Central memory CD8-positive, alpha-beta T cell (primary cell): ENCODE results near the gene GDF9.
"Not testable (repeated sequence)": the region's sequence is repeated elsewhere in the genome, so short reads cannot be mapped to it uniquely, and the experiment has no call there.

Experiments
- ATAC-seq: fragments of 150-1000 bp; cut with Tn5 transposase; replicated peaks from 2 replicates; pipeline ENCODE4 v1.10.0; 2022; ENCODE audit warnings: mild to moderate bottlenecking, moderate FRiP score, moderate number of reproducible peaks; ENCODE audit not compliant: poor library complexity, severe bottlenecking; ENCODE audit errors: extremely low read depth
- DNase-seq, 2 donors: peaks; one replicate each; pipeline ENCODE4 v3.0.0; 2021; ENCODE audit warnings: low spot score in 2 of 2
- H3K27ac Mint-ChIP-seq: one replicate; pipeline ENCODE4 v1.8.0; 2022; ENCODE audit warnings: low read depth, mild to moderate bottlenecking, moderate library complexity, mixed read lengths
- H3K27me3 Mint-ChIP-seq: one replicate; pipeline ENCODE4 v1.8.0; 2022; ENCODE audit warnings: mixed read lengths
- H3K36me3 Mint-ChIP-seq: one replicate; pipeline ENCODE4 v1.8.0; 2022; ENCODE audit warnings: mild to moderate bottlenecking, moderate library complexity, mixed read lengths; ENCODE audit not compliant: insufficient read depth
- H3K4me1 Mint-ChIP-seq: one replicate; pipeline ENCODE4 v1.8.0; 2022; ENCODE audit warnings: mixed read lengths
- H3K4me3 Mint-ChIP-seq: one replicate; pipeline ENCODE4 v1.8.0; 2022; ENCODE audit warnings: mild to moderate bottlenecking, moderate library complexity, mixed read lengths
- H3K9me3 Mint-ChIP-seq: one replicate; pipeline ENCODE4 v1.8.0; 2022; ENCODE audit warnings: mixed read lengths

Gene GDF9

GRCh38 chr5:132867046-132867451, 780 bp upstream of the GDF9 start:
- Mint-ChIP-seq H3K9me3 (no peaks in the 10 kb centered on the region), H3K4me3 (peak overlapping the region; percentile 94), H3K4me1 (peaks cover 26% of the 10 kb centered on the region), H3K36me3 (peaks cover 16% of the 10 kb centered on the region), H3K27ac (peak overlapping the region; percentile 99), H3K27me3 (no peaks in the 10 kb centered on the region)
- ATAC-seq (no peak), DNase-seq (no peak)

- peak; percentile 21 for ATAC-seq
- H3K9me3 Mint-ChIP-seq: no peaks in the 10 kb centered on the region
- peak overlapping the region; percentile 94 for H3K4me3 Mint-ChIP-seq
- no peaks in the 10 kb centered on the region for H3K27me3 Mint-ChIP-seq
- no peak for DNase-seq
- H3K27ac Mint-ChIP-seq: peak overlapping the region; percentile 99
- H3K36me3 Mint-ChIP-seq: peaks cover 15% of the 10 kb centered on the region
- H3K4me1 Mint-ChIP-seq: peaks cover 26% of the 10 kb centered on the region
These were observed 464 bp downstream of the GDF9 start for GRCh38 chr5:132865668-132866341.

- ATAC-seq (no peak), DNase-seq (no peak)
- H3K27me3 Mint-ChIP-seq: peaks cover 17% of the 10 kb centered on the region
- H3K27ac Mint-ChIP-seq: no peak overlapping the region
- no peak overlapping the region for H3K4me3 Mint-ChIP-seq
- peaks cover 6% of the 10 kb centered on the region for H3K4me1 Mint-ChIP-seq
- H3K9me3 Mint-ChIP-seq: no peaks in the 10 kb centered on the region
- no peaks in the 10 kb centered on the region for H3K36me3 Mint-ChIP-seq
These were observed 5.5 kb downstream of the GDF9 start for GRCh38 chr5:132860742-132861141.

GRCh38 chr5:132859889-132860437, 6.3 kb downstream of the GDF9 start:
- no peaks in the 10 kb centered on the region for H3K4me1 Mint-ChIP-seq
- H3K27me3 Mint-ChIP-seq: peaks cover 23% of the 10 kb centered on the region
- ATAC-seq (no peak), DNase-seq (no peak)
- H3K27ac Mint-ChIP-seq: no peak overlapping the region
- no peaks in the 10 kb centered on the region for H3K36me3 Mint-ChIP-seq
- no peak overlapping the region for H3K4me3 Mint-ChIP-seq
- no peaks in the 10 kb centered on the region for H3K9me3 Mint-ChIP-seq

- ATAC-seq: no peak
These were observed 10.3 kb downstream of the GDF9 start for GRCh38 chr5:132856011-132856410.

GRCh38 chr5:132854992-132855391, 11.3 kb downstream of the GDF9 start:
- not testable (repeated sequence) for H3K4me1 Mint-ChIP-seq, ATAC-seq, H3K36me3 Mint-ChIP-seq, DNase-seq, H3K4me3 Mint-ChIP-seq, H3K9me3 Mint-ChIP-seq, H3K27ac Mint-ChIP-seq
- H3K27me3 Mint-ChIP-seq: peaks cover 23% of the 10 kb centered on the region

More at GRCh38 chr5:132856011-132856410, 10.3 kb downstream of the GDF9 start:
- H3K9me3 Mint-ChIP-seq: no peaks in the 10 kb centered on the region
- no peak overlapping the region for H3K27ac Mint-ChIP-seq
- no peaks in the 10 kb centered on the region for H3K4me1 Mint-ChIP-seq
- H3K4me3 Mint-ChIP-seq: no peak overlapping the region
- H3K36me3 Mint-ChIP-seq: no peaks in the 10 kb centered on the region
- DNase-seq: no peak
- peaks cover 23% of the 10 kb centered on the region for H3K27me3 Mint-ChIP-seq

- Mint-ChIP-seq H3K36me3 (no peaks in the 10 kb centered on the region), H3K27me3 (peaks cover 23% of the 10 kb centered on the region), H3K4me3 (no peak overlapping the region), H3K27ac (no peak overlapping the region), H3K9me3 (no peaks in the 10 kb centered on the region), H3K4me1 (no peaks in the 10 kb centered on the region)
- no peak for DNase-seq
- ATAC-seq: no peak
These were observed 12.0 kb downstream of the GDF9 start for GRCh38 chr5:132854301-132854700.

GRCh38 chr5:132853790-132854189, 12.5 kb downstream of the GDF9 start:
- no peak for ATAC-seq
- Mint-ChIP-seq H3K9me3 (no peaks in the 10 kb centered on the region), H3K27me3 (peaks cover 23% of the 10 kb centered on the region), H3K4me1 (no peaks in the 10 kb centered on the region), H3K36me3 (no peaks in the 10 kb centered on the region), H3K4me3 (no peak overlapping the region), H3K27ac (no peak overlapping the region)
- DNase-seq: no peak

GRCh38 chr5:132853323-132853722, 12.9 kb downstream of the GDF9 start:
- no peaks in the 10 kb centered on the region for H3K9me3 Mint-ChIP-seq
- peaks cover 23% of the 10 kb centered on the region for H3K27me3 Mint-ChIP-seq
- DNase-seq: no peak
- no peaks in the 10 kb centered on the region for H3K4me1 Mint-ChIP-seq
- no peak overlapping the region for H3K4me3 Mint-ChIP-seq
- no peaks in the 10 kb centered on the region for H3K36me3 Mint-ChIP-seq
- ATAC-seq: no peak
- H3K27ac Mint-ChIP-seq: no peak overlapping the region

GRCh38 chr5:132850066-132850465, 16.2 kb downstream of the GDF9 start:
- Mint-ChIP-seq H3K4me1 (no peaks in the 10 kb centered on the region), H3K36me3 (no peaks in the 10 kb centered on the region), H3K4me3 (no peak overlapping the region), H3K27ac (no peak overlapping the region), H3K9me3 (no peaks in the 10 kb centered on the region), H3K27me3 (no peaks in the 10 kb centered on the region)
- DNase-seq (no peak), ATAC-seq (no peak)

- DNase-seq (no peak), ATAC-seq (no peak)
- Mint-ChIP-seq H3K27me3 (no peaks in the 10 kb centered on the region), H3K36me3 (no peaks in the 10 kb centered on the region), H3K9me3 (no peaks in the 10 kb centered on the region), H3K4me1 (no peaks in the 10 kb centered on the region), H3K4me3 (no peak overlapping the region), H3K27ac (no peak overlapping the region)
These were observed 16.9 kb downstream of the GDF9 start for GRCh38 chr5:132849347-132849746.

- no peak for DNase-seq
- no peaks in the 10 kb centered on the region for H3K27me3 Mint-ChIP-seq
- no peak for ATAC-seq
- no peaks in the 10 kb centered on the region for H3K4me1 Mint-ChIP-seq
- H3K9me3 Mint-ChIP-seq: no peaks in the 10 kb centered on the region
- H3K27ac Mint-ChIP-seq: no peak overlapping the region
- no peaks in the 10 kb centered on the region for H3K36me3 Mint-ChIP-seq
- no peak overlapping the region for H3K4me3 Mint-ChIP-seq
These were observed 18.0 kb downstream of the GDF9 start for GRCh38 chr5:132848270-132848669.

- Mint-ChIP-seq H3K4me3 (no peak overlapping the region), H3K36me3 (peaks cover 2% of the 10 kb centered on the region), H3K9me3 (no peaks in the 10 kb centered on the region), H3K27ac (no peak overlapping the region), H3K27me3 (no peaks in the 10 kb centered on the region), H3K4me1 (no peaks in the 10 kb centered on the region)
- ATAC-seq: no peak
- no peak for DNase-seq
These were observed 25.0 kb downstream of the GDF9 start for GRCh38 chr5:132841305-132841704.
